NB4 (cell line): ENCODE measurements around the gene NRCAM.

Source experiments
- POLR2A ChIP-seq: IDR thresholded peaks from 2 replicates; pipeline ENCODE4 v1.6.1; 2011; ENCODE audit warnings: mild to moderate bottlenecking; ENCODE audit not compliant: insufficient read length; ENCODE audit errors: extremely low read depth
- TF ChIP-seq, protein P1 (sequence below): IDR thresholded peaks from one replicate; pipeline ENCODE4 v1.5.1; 2012; ENCODE audit warnings: low read depth, low read length
- TF ChIP-seq, protein P2 (sequence below): IDR thresholded peaks from 2 replicates; pipeline ENCODE4 v1.6.1; 2011; ENCODE audit warnings: low read depth, low read length

DNA sequence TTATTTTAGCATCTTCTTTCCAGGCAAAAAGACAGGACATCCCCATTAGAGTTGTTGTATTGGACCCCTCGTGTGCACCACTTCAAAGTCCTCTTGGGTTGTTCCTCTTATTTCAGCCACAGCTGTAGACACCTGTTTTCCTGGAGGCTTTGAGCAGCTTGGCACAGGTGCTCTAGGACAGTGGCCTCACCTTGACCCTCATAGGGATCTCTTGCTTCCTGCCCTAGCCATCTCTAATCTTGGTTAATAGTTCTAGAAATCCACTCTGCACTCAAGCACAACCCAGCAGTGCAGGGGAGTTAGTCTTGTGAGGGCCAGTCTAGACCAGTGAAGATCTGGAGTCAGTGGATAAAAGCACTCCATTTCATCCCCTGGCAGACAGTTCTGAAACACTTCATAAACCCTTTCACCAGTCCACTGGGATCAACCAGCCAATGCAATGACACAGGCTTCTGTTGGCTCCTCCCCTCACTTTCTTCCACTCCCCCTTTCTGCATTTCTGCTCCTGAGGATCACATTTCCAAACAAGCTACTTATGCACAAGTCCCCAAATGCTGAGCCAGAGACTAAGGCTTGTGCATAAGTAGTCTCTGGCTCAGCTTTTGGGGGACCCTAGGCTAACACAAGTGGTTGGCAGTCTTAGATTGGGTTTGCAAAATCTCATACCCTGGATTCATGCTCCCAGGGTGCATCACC lies 194.5 kb downstream of the NRCAM start:
- TF ChIP-seq, protein P1, sequence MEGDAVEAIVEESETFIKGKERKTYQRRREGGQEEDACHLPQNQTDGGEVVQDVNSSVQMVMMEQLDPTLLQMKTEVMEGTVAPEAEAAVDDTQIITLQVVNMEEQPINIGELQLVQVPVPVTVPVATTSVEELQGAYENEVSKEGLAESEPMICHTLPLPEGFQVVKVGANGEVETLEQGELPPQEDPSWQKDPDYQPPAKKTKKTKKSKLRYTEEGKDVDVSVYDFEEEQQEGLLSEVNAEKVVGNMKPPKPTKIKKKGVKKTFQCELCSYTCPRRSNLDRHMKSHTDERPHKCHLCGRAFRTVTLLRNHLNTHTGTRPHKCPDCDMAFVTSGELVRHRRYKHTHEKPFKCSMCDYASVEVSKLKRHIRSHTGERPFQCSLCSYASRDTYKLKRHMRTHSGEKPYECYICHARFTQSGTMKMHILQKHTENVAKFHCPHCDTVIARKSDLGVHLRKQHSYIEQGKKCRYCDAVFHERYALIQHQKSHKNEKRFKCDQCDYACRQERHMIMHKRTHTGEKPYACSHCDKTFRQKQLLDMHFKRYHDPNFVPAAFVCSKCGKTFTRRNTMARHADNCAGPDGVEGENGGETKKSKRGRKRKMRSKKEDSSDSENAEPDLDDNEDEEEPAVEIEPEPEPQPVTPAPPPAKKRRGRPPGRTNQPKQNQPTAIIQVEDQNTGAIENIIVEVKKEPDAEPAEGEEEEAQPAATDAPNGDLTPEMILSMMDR: no peak
- no peak for TF ChIP-seq POLR2A
- TF ChIP-seq, protein P2, sequence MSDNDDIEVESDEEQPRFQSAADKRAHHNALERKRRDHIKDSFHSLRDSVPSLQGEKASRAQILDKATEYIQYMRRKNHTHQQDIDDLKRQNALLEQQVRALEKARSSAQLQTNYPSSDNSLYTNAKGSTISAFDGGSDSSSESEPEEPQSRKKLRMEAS: no peak
